Endothelial cell of umbilical vein (primary cell): ENCODE measurements around the gene CD276. TPM values are rescaled to one million over a fixed set of nuclear protein-coding genes. Genes with fewer than 3 reads are reported as not detected.

Experiments used
- BruUV-seq: library from RNA; stranded (reverse); fragments of 400-500 nt; replicated peaks from 2 replicates; lab custom pipeline; 2021; lab: Mats Ljungman, UMichigan
- CTCF ChIA-PET: fragments of 300-600, 350-600 bp; sonication (Branson Sonifier 250); formaldehyde crosslinking; loops from one replicate; lab custom pipeline; 2021; ENCODE audit warnings: antibody characterized with exemption, inconsistent platforms; lab: Charles Lee
- POLR2A ChIA-PET: fragments of 300-600, 350-600 bp; sonication (Branson Sonifier 250); formaldehyde crosslinking; loops from one replicate; lab custom pipeline; 2021; ENCODE audit warnings: antibody characterized with exemption, inconsistent platforms; lab: Charles Lee
- DNase-seq: peaks from one replicate; pipeline ENCODE4 v3.0.0-alpha.2; 2011; ENCODE audit warnings: low read depth, low spot score
- FAIRE-seq: peaks from 2 replicates; lab custom pipeline; 2011; peaks lifted over from hg19 to GRCh38; lab: Jason Lieb, UNC
- H2AFZ ChIP-seq: 2 replicates; pipeline ENCODE4 v1.6.0; 2012; ENCODE audit warnings: low read depth, low read length, control low read depth, inconsistent platforms
- H3K27ac ChIP-seq: 2 replicates; pipeline ENCODE4 v1.5.1; 2011; ENCODE audit warnings: low read depth, mild to moderate bottlenecking, control low read depth, low read length, moderate library complexity; ENCODE audit not compliant: insufficient read depth
- H3K27me3 ChIP-seq, 2 experiments: 2 replicates each; pipeline versions ENCODE4 v1.6.0 to v1.6.1; 2011; ENCODE audit warnings: low read length in 2 of 2, mixed read lengths in 1 of 2; ENCODE audit not compliant: control insufficient read depth in 2 of 2, insufficient read depth in 2 of 2
- H3K36me3 ChIP-seq, 2 experiments: 2 replicates in 1 of 2; 3 replicates in 1 of 2; pipeline ENCODE4 v1.5.1; 2011; ENCODE audit warnings: low read length in 2 of 2, mild to moderate bottlenecking in 1 of 2, moderate library complexity in 1 of 2; ENCODE audit not compliant: control insufficient read depth in 2 of 2, insufficient read depth in 2 of 2; ENCODE audit errors: extremely low read depth in 1 of 2
- H3K4me1 ChIP-seq: 3 replicates; pipeline ENCODE4 v1.5.1; 2011; ENCODE audit warnings: mild to moderate bottlenecking, low read length; ENCODE audit not compliant: control insufficient read depth, insufficient read depth; ENCODE audit errors: extremely low read depth
- H3K4me2 ChIP-seq: 2 replicates; pipeline ENCODE4 v1.6.1; 2011; ENCODE audit warnings: low read length, control low read depth, mixed read lengths; ENCODE audit not compliant: insufficient read depth
- H3K4me3 ChIP-seq, 3 experiments: fragments of 200-600 bp in 1 of 3; sonication (generic), shearing (Covaris generic) in 1 of 3; replicated peaks in 1 of 3; 2 replicates each; pipeline ENCODE4 v1.5.1; 2011 to 2016; ENCODE audit warnings: control low read depth in 3 of 3, low read length in 3 of 3, mild to moderate bottlenecking in 2 of 3, inconsistent platforms in 1 of 3, low read depth in 1 of 3, moderate library complexity in 1 of 3; ENCODE audit not compliant: insufficient read depth in 1 of 3
- H3K79me2 ChIP-seq: 2 replicates; pipeline ENCODE4 v1.6.0; 2012; ENCODE audit warnings: low read length, inconsistent platforms; ENCODE audit not compliant: control insufficient read depth, insufficient read depth
- H3K9ac ChIP-seq: replicated peaks from 2 replicates; pipeline ENCODE3; 2011; ENCODE audit warnings: low read length, control low read depth; ENCODE audit not compliant: insufficient read depth; ENCODE audit errors: extremely low read depth
- H3K9me1 ChIP-seq: replicated peaks from 3 replicates; pipeline ENCODE4 v1.6.0; 2011; ENCODE audit warnings: mild to moderate bottlenecking, low read length; ENCODE audit not compliant: control insufficient read depth, insufficient read depth; ENCODE audit errors: extremely low read depth
- H3K9me3 ChIP-seq: replicated peaks from 2 replicates; pipeline ENCODE4 v1.5.1; 2012; ENCODE audit warnings: low read length, inconsistent platforms; ENCODE audit not compliant: control insufficient read depth, insufficient read depth
- H4K20me1 ChIP-seq: replicated peaks from 2 replicates; pipeline ENCODE3; 2011; ENCODE audit warnings: mild to moderate bottlenecking, low read length; ENCODE audit not compliant: control insufficient read depth, insufficient read depth; ENCODE audit errors: extremely low read depth
- CTCF ChIP-seq, 2 donors: IDR thresholded peaks; 1 replicate in 1 of 2; 2 replicates in 1 of 2; pipeline ENCODE4 v1.5.1; 2011; ENCODE audit warnings: low read length in 2 of 2, mild to moderate bottlenecking in 2 of 2, moderate library complexity in 2 of 2, control low read depth in 1 of 2, inconsistent platforms in 1 of 2, low read depth in 1 of 2; ENCODE audit not compliant: insufficient read depth in 1 of 2; ENCODE audit errors: extremely low read depth in 1 of 2
- EZH2 ChIP-seq: IDR thresholded peaks from 2 replicates; pipeline ENCODE4 v1.6.1; 2012; ENCODE audit warnings: borderline replicate concordance, low read depth, mild to moderate bottlenecking, moderate library complexity, low read length, inconsistent platforms; ENCODE audit not compliant: severe bottlenecking
- FOS ChIP-seq: IDR thresholded peaks from 2 replicates; pipeline ENCODE4 v1.6.1; 2011; ENCODE audit warnings: mild to moderate bottlenecking, low read length, moderate library complexity, borderline replicate concordance; ENCODE audit not compliant: insufficient read depth
- GATA2 ChIP-seq: IDR thresholded peaks from 2 replicates; pipeline ENCODE4 v1.7.0; 2011; ENCODE audit warnings: low read depth, mild to moderate bottlenecking, moderate library complexity, mixed read lengths, low read length; ENCODE audit not compliant: insufficient read length, insufficient read depth
- JUN ChIP-seq: IDR thresholded peaks from 2 replicates; pipeline ENCODE4 v1.6.1; 2011; ENCODE audit warnings: borderline replicate concordance, low read depth; ENCODE audit not compliant: insufficient read length, insufficient read depth
- MAX ChIP-seq: IDR thresholded peaks from 2 replicates; pipeline ENCODE4 v1.6.1; 2011; ENCODE audit not compliant: insufficient read depth, insufficient read length
- MYC ChIP-seq: IDR thresholded peaks from one replicate; pipeline ENCODE4 v1.6.1; 2011; ENCODE audit warnings: mild to moderate bottlenecking, low read depth, low read length
- POLR2A ChIP-seq: IDR thresholded peaks from 2 replicates; pipeline ENCODE4 v1.6.1; 2012; ENCODE audit warnings: low read depth, mild to moderate bottlenecking, control low read depth, low read length
- POLR2AphosphoS5 ChIP-seq: IDR thresholded peaks from 2 replicates; pipeline ENCODE4 v1.6.1; 2012; ENCODE audit warnings: low read depth, mild to moderate bottlenecking, control low read depth, low read length, moderate library complexity; ENCODE audit not compliant: insufficient read depth
- dilution Hi-C: fragments of 300-500 bp; cut with MboI; formaldehyde crosslinking; loops from one replicate; pipeline ENCODE4 v1.15.0; 2019; ENCODE audit warnings: low sequenced_read_pairs; ENCODE audit not compliant: extremely low pct_ligation_motif_present
- intact Hi-C: fragments of 100-400 bp; cut with micrococcal nuclease; formaldehyde crosslinking; loops from one replicate; pipeline ENCODE4 v1.10.0; 2022
- polyA plus RNA-seq, 4 experiments: library from polyadenylated mRNA; depleted of rRNA in 3 of 4; stranded (reverse) in 3 of 4; unstranded in 1 of 4; fragments of >200 nt; gene quantifications; 2 replicates each; pipeline versions ENCODE4 v1.2.1 to v1.2.3, GENCODE V29; 2011 to 2012; ENCODE audit warnings: missing spikeins in 1 of 4
- total RNA-seq: library from RNA; stranded (reverse); gene quantifications from 2 replicates; pipeline ENCODE4 v1.2.3, GENCODE V29; 2021

CD276 gene
- total and polyA plus RNA-seq, 2 donors (not counting 3 experiments of a cell fraction or from before 2014, with no cell fraction given) = 73.6 to 85.7 TPM

GRCh38 chr15:73755946-73756345, 71.8 kb downstream of the CD276 start:
- H3K9me3 ChIP-seq = no peaks in the 10 kb centered on the region
- no TSS peak for BruUV-seq
- DNase-seq = no peak
- H3K4me2 ChIP-seq = no peak overlapping the region
- no peaks in the 10 kb centered on the region for H3K79me2 ChIP-seq
- no peak overlapping the region for H3K4me3 ChIP-seq
- no peak overlapping the region for H2AFZ ChIP-seq
- H3K9me1 ChIP-seq = no peaks in the 10 kb centered on the region
- H3K9ac ChIP-seq = no peak overlapping the region
- dilution Hi-C loops (no loop called here), intact Hi-C loops (no loop called here)
- peaks cover 26 to 31% of the 10 kb centered on the region in 2 experiments for H3K27me3 ChIP-seq
- H3K4me1 ChIP-seq = no peaks in the 10 kb centered on the region
- no peak for FAIRE-seq
- H4K20me1 ChIP-seq = no peaks in the 10 kb centered on the region
- ChIA-PET CTCF (no interaction called here), POLR2A (no interaction called here)
- H3K36me3 ChIP-seq = no peaks in the 10 kb centered on the region
- H3K27ac ChIP-seq = no peak overlapping the region
- TF ChIP-seq POLR2A (no peak), FOS (no peak), MAX (no peak), MYC (no peak), GATA2 (no peak), JUN (no peak), EZH2 (no peak), POLR2AphosphoS5 (no peak), CTCF (IDR thresholded peaks at IDR 0.05; ENCODE audit: extremely low read depth in 1 of 2, insufficient read depth in 1 of 2, low read depth in 1 of 2, low read length in 2 of 2) (no peak)
